Measurements from ENCODE around the gene ACIN1. TPM values are rescaled to one million over a fixed set of nuclear protein-coding genes. Genes with fewer than 3 reads are reported as not detected.

ACIN1 gene
- polyA plus RNA-seq, 1 donor (not counting 4 experiments of a cell fraction or from before 2014, with no cell fraction given): 104 TPM

GRCh38 chr14:23055621-23056144 is 39.3 kb downstream of the ACIN1 start:
- dilution Hi-C loops (cut with MboI; ENCODE audit: extremely low pct_ligation_motif_present, low sequenced_read_pairs): no loop called here
- peaks cover 11% of the 10 kb centered on the region in 2 experiments for H3K36me3 ChIP-seq (ENCODE audit: control insufficient read depth in 2 of 2, extremely low read depth in 1 of 2, insufficient read depth in 2 of 2, low read length in 2 of 2)
- no peak overlapping the region for H3K4me2 ChIP-seq (ENCODE audit: control insufficient read depth, extremely low read depth, insufficient read depth, low read depth, low read length)

GRCh38 chr14:23055147-23055550 is 39.8 kb downstream of the ACIN1 start:
- H3K27me3 ChIP-seq (ENCODE audit: control insufficient read depth, extremely low read depth, insufficient read depth, low read length): no peaks in the 10 kb centered on the region
- H3K9me1 ChIP-seq (ENCODE audit: control insufficient read depth, extremely low read depth, insufficient read depth, low read length): no peaks in the 10 kb centered on the region
- FAIRE-seq: no peak
- TF ChIP-seq EZH2 (IDR thresholded peaks at IDR 0.05; ENCODE audit: low read length): no peak
- TF ChIP-seq CTCF (optimal IDR thresholded peaks at IDR 0.05 in 1 of 3, IDR thresholded peaks at IDR 0.05 in 1 of 3, conservative IDR thresholded peaks at IDR 0.05 in 1 of 3; ENCODE audit: extremely low read depth in 1 of 3, insufficient read depth in 2 of 3, low read length in 3 of 3): no peak
- no peak overlapping the region for H3K4me2 ChIP-seq (ENCODE audit: control insufficient read depth, extremely low read depth, insufficient read depth, low read depth, low read length)
- no peaks in the 10 kb centered on the region for H3K9me3 ChIP-seq (ENCODE audit: control insufficient read depth, low read depth, low read length)
- H3K79me2 ChIP-seq (ENCODE audit: control insufficient read depth, insufficient read depth, low read length): no peaks in the 10 kb centered on the region
- dilution Hi-C loops (cut with MboI; ENCODE audit: extremely low pct_ligation_motif_present, low sequenced_read_pairs): no loop called here
- no peak overlapping the region for H3K9ac ChIP-seq (ENCODE audit: control insufficient read depth, extremely low read depth, insufficient read depth, low read length)
- peaks cover 25% of the 10 kb centered on the region for H3K4me1 ChIP-seq (ENCODE audit: control insufficient read depth, extremely low read depth, insufficient read depth, low read length)
- no peak overlapping the region for H3K27ac ChIP-seq (ENCODE audit: control insufficient read depth, insufficient read depth, low read length)
- DNase-seq (ENCODE audit: low read depth, low spot score): no peak
- no peaks in the 10 kb centered on the region for H4K20me1 ChIP-seq (ENCODE audit: control insufficient read depth, extremely low read depth, insufficient read depth, low read length)
- peaks cover 8 to 9% of the 10 kb centered on the region in 2 experiments for H3K36me3 ChIP-seq (ENCODE audit: control insufficient read depth in 2 of 2, extremely low read depth in 1 of 2, insufficient read depth in 2 of 2, low read length in 2 of 2)
- no peak overlapping the region for H2AFZ ChIP-seq (ENCODE audit: control insufficient read depth, low read length)
- H3K4me3 ChIP-seq (ENCODE audit: control insufficient read depth in 2 of 3, extremely low read depth in 1 of 3, insufficient read depth in 2 of 3, low read depth in 1 of 3, low read length in 3 of 3): no peak overlapping the region

More at GRCh38 chr14:23055621-23056144, 39.3 kb downstream of the ACIN1 start:
- no peak overlapping the region for H3K4me3 ChIP-seq (ENCODE audit: control insufficient read depth in 2 of 3, extremely low read depth in 1 of 3, insufficient read depth in 2 of 3, low read depth in 1 of 3, low read length in 3 of 3)
- H3K4me1 ChIP-seq (ENCODE audit: control insufficient read depth, extremely low read depth, insufficient read depth, low read length): peaks cover 25% of the 10 kb centered on the region
- FAIRE-seq: no peak
- H3K27me3 ChIP-seq (ENCODE audit: control insufficient read depth, extremely low read depth, insufficient read depth, low read length): no peaks in the 10 kb centered on the region
- H3K79me2 ChIP-seq (ENCODE audit: control insufficient read depth, insufficient read depth, low read length): no peaks in the 10 kb centered on the region
- H2AFZ ChIP-seq (ENCODE audit: control insufficient read depth, low read length): no peak overlapping the region
- H3K9me3 ChIP-seq (ENCODE audit: control insufficient read depth, low read depth, low read length): no peaks in the 10 kb centered on the region
- H4K20me1 ChIP-seq (ENCODE audit: control insufficient read depth, extremely low read depth, insufficient read depth, low read length): no peaks in the 10 kb centered on the region
- no peaks in the 10 kb centered on the region for H3K9me1 ChIP-seq (ENCODE audit: control insufficient read depth, extremely low read depth, insufficient read depth, low read length)
- no peak overlapping the region for H3K27ac ChIP-seq (ENCODE audit: control insufficient read depth, insufficient read depth, low read length)
- TF ChIP-seq EZH2 (IDR thresholded peaks at IDR 0.05; ENCODE audit: low read length) (no peak), CTCF (optimal IDR thresholded peaks at IDR 0.05 in 1 of 3, IDR thresholded peaks at IDR 0.05 in 1 of 3, conservative IDR thresholded peaks at IDR 0.05 in 1 of 3; ENCODE audit: extremely low read depth in 1 of 3, insufficient read depth in 2 of 3, low read length in 3 of 3) (no peak)
- no peak overlapping the region for H3K9ac ChIP-seq (ENCODE audit: control insufficient read depth, extremely low read depth, insufficient read depth, low read length)
- DNase-seq (ENCODE audit: low read depth, low spot score): no peak

All from keratinocyte (primary cell).